Thyroid gland (tissue), 4 donors: Measurements from ENCODE around the gene ELF5. TPM values are rescaled to one million over a fixed set of nuclear protein-coding genes. Genes with fewer than 3 reads are reported as not detected.

Experiments
- DNase-seq, 2 donors: peaks; one replicate each; pipeline ENCODE4 v3.0.0-alpha.2; 2019
- H3K27ac ChIP-seq, 3 donors: fragments of 200-600 bp; sonication (generic); 1 replicate in 2 of 3; 2 replicates in 1 of 3; pipeline ENCODE4 v1.5.1; 2016 to 2019; ENCODE audit warnings: mild to moderate bottlenecking in 1 of 3, moderate library complexity in 1 of 3
- H3K27me3 ChIP-seq: fragments of 200-600 bp; sonication (generic); one replicate; pipeline ENCODE4 v1.5.1; 2019
- H3K36me3 ChIP-seq, 2 donors: fragments of 200-600 bp; sonication (generic); one replicate each; pipeline ENCODE4 v1.5.1; 2016 to 2019
- H3K4me1 ChIP-seq, 2 donors: fragments of 200-600 bp; sonication (generic); one replicate each; pipeline ENCODE4 v1.5.1; 2017 to 2019
- H3K4me3 ChIP-seq, 3 donors: fragments of 200-600 bp; sonication (generic); replicated peaks in 1 of 3; 1 replicate in 2 of 3; 2 replicates in 1 of 3; pipeline ENCODE4 v1.5.1; 2016; ENCODE audit warnings: mild to moderate bottlenecking in 1 of 3
- H3K9me3 ChIP-seq: fragments of 200-600 bp; sonication (generic); one replicate; pipeline ENCODE4 v1.5.1; 2017
- POLR2A ChIP-seq, 2 donors: fragments of 450-650 bp; IDR thresholded peaks; one replicate each; pipeline ENCODE4 v1.6.1; 2017; ENCODE audit warnings: antibody characterized with exemption in 2 of 2, mild to moderate bottlenecking in 2 of 2, moderate library complexity in 1 of 2
- WGBS, 2 donors: methylation state at CpG; one replicate each; pipeline ENCODE4 v1.1.5; 2017; 5-methylcytosine and 5-hydroxymethylcytosine counted together
- intact Hi-C: fragments of 100-400 bp; cut with DNase I; formaldehyde crosslinking; loops from one replicate; pipeline ENCODE4 v1.15.1; 2023
- total RNA-seq, 4 donors: library from RNA; depleted of rRNA; stranded (reverse); fragments of >200 nt; gene quantifications; one replicate each; pipeline ENCODE4 v1.2.3, GENCODE V29; 2016
- TF ChIP-seq, protein P1 (sequence below), 6 experiments: fragments of 200-600 bp in 3 of 6; fragments of 450-650 bp in 3 of 6; sonication (generic) in 3 of 6; IDR thresholded peaks; one replicate each; pipeline ENCODE4 v1.5.1; 2016 to 2019; ENCODE audit warnings: antibody characterized with exemption in 6 of 6, mild to moderate bottlenecking in 2 of 6, inconsistent platforms in 1 of 6, moderate library complexity in 1 of 6

ELF5 gene
- total RNA-seq, 4 donors from 2014 or later = not detected

DNA sequence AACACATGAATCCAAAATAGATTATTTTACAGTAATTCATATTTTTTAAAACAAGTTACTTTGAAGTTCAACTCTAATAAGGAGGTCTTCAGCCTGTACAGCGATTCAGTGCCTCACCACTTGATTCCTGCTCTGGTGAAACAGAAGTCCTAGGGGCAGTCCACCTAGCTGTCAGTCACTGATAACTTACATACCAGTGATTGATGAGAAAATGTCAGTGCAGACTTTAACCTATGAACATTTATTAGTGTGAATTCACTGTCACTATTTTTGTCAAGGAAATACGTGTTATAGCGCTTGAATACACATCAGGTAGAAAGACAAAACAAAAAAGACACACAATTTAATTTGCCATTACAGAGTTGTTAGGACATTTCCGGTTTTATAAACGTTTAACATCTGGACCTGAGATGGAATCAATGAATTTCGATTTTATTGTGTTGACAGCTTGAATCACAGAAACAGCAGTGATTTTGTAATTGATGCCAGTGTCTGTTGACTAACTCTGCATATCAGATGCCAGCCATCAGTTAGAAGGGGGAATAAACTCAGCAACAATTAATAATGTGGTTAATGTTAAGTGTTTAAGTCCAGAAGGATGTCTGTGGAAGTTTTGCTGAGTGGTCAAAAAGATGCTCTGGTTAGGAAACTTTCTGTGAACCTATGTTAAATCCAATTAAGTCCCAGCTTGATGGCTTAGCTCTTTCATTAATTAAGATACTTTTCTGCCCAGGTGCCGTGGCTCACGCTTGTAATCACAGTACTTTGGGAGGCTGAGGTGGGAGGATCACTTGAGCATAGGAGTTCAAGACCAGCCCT lies 34.5 kb downstream of the ELF5 start:
- TF ChIP-seq, protein P1, sequence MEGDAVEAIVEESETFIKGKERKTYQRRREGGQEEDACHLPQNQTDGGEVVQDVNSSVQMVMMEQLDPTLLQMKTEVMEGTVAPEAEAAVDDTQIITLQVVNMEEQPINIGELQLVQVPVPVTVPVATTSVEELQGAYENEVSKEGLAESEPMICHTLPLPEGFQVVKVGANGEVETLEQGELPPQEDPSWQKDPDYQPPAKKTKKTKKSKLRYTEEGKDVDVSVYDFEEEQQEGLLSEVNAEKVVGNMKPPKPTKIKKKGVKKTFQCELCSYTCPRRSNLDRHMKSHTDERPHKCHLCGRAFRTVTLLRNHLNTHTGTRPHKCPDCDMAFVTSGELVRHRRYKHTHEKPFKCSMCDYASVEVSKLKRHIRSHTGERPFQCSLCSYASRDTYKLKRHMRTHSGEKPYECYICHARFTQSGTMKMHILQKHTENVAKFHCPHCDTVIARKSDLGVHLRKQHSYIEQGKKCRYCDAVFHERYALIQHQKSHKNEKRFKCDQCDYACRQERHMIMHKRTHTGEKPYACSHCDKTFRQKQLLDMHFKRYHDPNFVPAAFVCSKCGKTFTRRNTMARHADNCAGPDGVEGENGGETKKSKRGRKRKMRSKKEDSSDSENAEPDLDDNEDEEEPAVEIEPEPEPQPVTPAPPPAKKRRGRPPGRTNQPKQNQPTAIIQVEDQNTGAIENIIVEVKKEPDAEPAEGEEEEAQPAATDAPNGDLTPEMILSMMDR (IDR thresholded peaks at IDR 0.05) = no peak
- TF ChIP-seq POLR2A (IDR thresholded peaks at IDR 0.05) = no peak
- Histone ChIP-seq H3K4me1 (peaks cover 0 to 11% of the 10 kb centered on the region in 2 donors), H3K36me3 (no peaks in the 10 kb centered on the region), H3K27ac (no peak overlapping the region), H3K4me3 (no peak overlapping the region), H3K9me3 (no peaks in the 10 kb centered on the region), H3K27me3 (no peaks in the 10 kb centered on the region)
- intact Hi-C loops = no loop called here
- WGBS, 2 donors = 80 to 81% methylated on average over 8 of the region's 8 CpGs
- DNase-seq = no peak

- 95 to 96% methylated on average over 4 of the region's 4 CpGs for WGBS, 2 donors
- TF ChIP-seq, protein P1 (IDR thresholded peaks at IDR 0.05) = no peak
- no peak for TF ChIP-seq POLR2A (IDR thresholded peaks at IDR 0.05)
- intact Hi-C loops = no loop called here
Measured at GRCh38 chr11:34476849-34477248, 36.7 kb downstream of the ELF5 start.

DNA sequence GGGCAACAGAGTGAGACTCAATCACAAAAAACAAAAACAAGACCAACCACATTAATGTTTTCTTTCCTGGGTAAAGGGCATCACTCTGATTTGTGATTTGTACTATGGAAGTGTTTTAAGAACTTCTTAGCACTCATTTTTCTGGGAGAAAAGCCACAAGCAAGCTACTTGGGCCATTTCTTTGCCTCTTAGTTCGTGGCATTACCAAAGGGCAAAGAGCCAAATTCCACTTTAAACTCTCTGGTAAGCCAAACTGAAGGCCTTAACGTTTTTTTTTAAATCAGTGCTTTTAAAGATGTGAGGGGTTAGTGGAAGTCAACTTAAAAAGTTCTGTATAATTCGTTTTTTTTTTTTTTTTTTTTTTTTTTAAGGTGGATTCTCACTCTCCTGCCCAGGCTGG lies 37.9 kb downstream of the ELF5 start:
- 12 to 13% methylated on average over 3 of the region's 3 CpGs for WGBS, 2 donors
- H3K4me1 ChIP-seq = peaks cover 0 to 4% of the 10 kb centered on the region in 2 donors

More at GRCh38 chr11:34476849-34477248, 36.7 kb downstream of the ELF5 start:
- peaks cover 8 to 18% of the 10 kb centered on the region in 2 donors for H3K36me3 ChIP-seq
- H3K4me1 ChIP-seq = peaks cover 0 to 11% of the 10 kb centered on the region in 2 donors
- no peak overlapping the region for H3K4me3 ChIP-seq
- H3K9me3 ChIP-seq = no peaks in the 10 kb centered on the region
- no peak for DNase-seq
- H3K27ac ChIP-seq = no peak overlapping the region
- no peaks in the 10 kb centered on the region for H3K27me3 ChIP-seq

DNA sequence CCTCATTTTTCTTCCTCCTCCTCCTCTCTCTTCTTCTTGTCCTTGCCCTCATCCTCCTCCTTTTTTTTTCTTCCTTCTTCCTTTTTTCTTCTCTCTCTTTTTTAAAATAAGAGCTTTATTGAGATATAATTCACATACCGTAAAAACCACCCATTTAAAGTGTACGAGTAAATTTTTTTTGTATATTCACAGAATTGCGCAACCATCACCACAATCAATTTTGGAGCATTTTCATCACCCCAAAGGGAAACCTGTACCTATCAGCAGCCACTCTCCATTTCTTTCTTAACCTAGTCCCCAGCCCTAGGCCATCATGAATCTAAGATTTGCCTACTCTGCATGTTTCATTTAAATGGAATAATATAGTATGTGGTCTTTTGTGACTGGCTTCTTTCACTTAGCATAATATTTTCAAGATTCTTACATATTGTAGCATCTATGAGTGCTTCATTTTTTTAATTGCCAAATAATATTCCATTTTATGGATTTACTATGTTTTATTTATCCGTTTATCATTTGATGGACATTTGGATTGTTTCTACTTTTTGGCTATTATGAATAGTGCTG lies 39.9 kb downstream of the ELF5 start:
- DNase-seq = no peak
- TF ChIP-seq, protein P1 (IDR thresholded peaks at IDR 0.05) = no peak
- TF ChIP-seq POLR2A (IDR thresholded peaks at IDR 0.05) = no peak
- no peak overlapping the region for H3K4me3 ChIP-seq
- intact Hi-C loops = no loop called here
- 95% methylated on average over 4 of the region's 4 CpGs for WGBS, 2 donors
- H3K27ac ChIP-seq = no peak overlapping the region
- H3K9me3 ChIP-seq = no peaks in the 10 kb centered on the region
- no peaks in the 10 kb centered on the region for H3K4me1 ChIP-seq
- H3K27me3 ChIP-seq = no peaks in the 10 kb centered on the region
- H3K36me3 ChIP-seq = peaks cover 32 to 49% of the 10 kb centered on the region in 2 donors

More for the DNA sequence above, 37.9 kb downstream of the ELF5 start:
- no peaks in the 10 kb centered on the region for H3K9me3 ChIP-seq
- TF ChIP-seq, protein P1 (IDR thresholded peaks at IDR 0.05) = no peak
- no peak for TF ChIP-seq POLR2A (IDR thresholded peaks at IDR 0.05)
- peak overlapping the region in 1 of 3 donors; percentile 12 for H3K27ac ChIP-seq
- peaks cover 20 to 30% of the 10 kb centered on the region in 2 donors for H3K36me3 ChIP-seq
- no peaks in the 10 kb centered on the region for H3K27me3 ChIP-seq
- H3K4me3 ChIP-seq = no peak overlapping the region
- intact Hi-C loops = no loop called here
- peak in 1 of 2 donors; percentile 9 for DNase-seq
